ENCODE results near the gene NUDT4.

The NUDT4 gene

DNA sequence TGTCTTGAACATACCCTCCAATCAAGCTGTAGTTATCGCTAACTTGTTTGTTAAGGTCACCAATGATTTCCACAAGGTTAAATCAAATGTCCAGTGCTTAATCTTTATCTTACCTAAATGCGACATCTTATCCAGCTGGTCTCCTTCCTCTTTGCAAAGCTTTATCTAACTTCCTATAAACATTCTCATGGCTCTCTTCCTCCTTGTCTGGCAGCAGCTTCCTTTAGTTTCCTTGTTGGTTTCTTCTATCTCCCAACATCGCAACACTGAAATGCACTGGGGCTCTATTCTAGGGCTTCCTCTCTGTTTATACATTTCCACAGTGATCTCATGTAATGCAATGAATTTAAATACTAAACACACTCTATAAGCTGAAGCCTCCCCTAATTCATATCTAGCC is 35.3 kb downstream of the NUDT4 start:
- H3K27ac ChIP-seq (ENCODE audit: low read length) = no peak overlapping the region
- H3K9me3 ChIP-seq (ENCODE audit: control insufficient read depth, insufficient read depth, low read length) = no peaks in the 10 kb centered on the region
- H3K27me3 ChIP-seq (ENCODE audit: control insufficient read depth, insufficient read depth, low read length) = no peaks in the 10 kb centered on the region
- H3K4me3 ChIP-seq (ENCODE audit: low read length) = no peak overlapping the region
- no peaks in the 10 kb centered on the region for H3K4me1 ChIP-seq (ENCODE audit: control insufficient read depth, insufficient read depth, low read length)
- DNase-seq (ENCODE audit: low read depth, low spot score) = no peak
- WGBS (ENCODE audit: insufficient coverage, insufficient read length) = no CpG with 5 or more reads among the region's 3 CpGs
- peaks cover 2% of the 10 kb centered on the region; the same call in 1 of the 2 replicates for H3K36me3 ChIP-seq (ENCODE audit: control insufficient read depth, insufficient read depth, low read length)

DNA sequence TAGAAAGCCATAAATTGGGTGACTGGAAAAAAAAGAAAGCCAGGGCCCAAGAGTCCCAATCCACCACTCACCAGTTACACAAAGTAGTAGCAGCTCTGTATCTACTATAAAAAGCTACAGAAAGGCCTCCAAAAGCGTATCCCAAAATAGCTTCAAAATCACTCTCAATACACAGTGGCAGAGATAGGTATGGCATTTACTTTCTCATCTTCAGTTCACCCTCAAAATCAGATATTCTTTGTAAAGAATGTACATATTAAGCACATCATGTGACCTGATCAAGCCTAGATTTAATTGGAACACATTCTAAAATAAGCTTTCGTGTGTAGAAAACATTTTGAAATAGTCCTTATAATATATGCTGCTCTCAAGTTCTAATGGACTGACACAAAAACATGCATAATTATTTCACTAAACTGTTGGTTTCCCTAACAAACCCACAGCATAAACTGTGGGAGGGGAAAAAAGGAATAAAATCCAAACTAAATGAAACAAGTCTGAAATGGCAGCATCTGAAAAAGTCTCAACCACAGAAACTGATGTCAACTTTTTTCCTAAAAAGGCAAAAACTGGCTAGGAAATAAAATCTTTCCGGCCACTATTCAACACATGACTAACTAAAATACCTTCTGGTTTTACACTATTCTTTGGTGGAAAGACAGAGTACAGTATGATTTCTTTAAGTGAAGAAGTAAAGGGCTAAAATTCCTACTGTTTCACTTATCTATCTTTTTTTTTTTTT is 38.2 kb downstream of the NUDT4 start:
- Histone ChIP-seq H3K4me1 (ENCODE audit: control insufficient read depth, insufficient read depth, low read length) (no peaks in the 10 kb centered on the region), H3K4me3 (ENCODE audit: low read length) (no peak overlapping the region), H3K36me3 (ENCODE audit: control insufficient read depth, insufficient read depth, low read length) (no peaks in the 10 kb centered on the region), H3K9me3 (ENCODE audit: control insufficient read depth, insufficient read depth, low read length) (no peaks in the 10 kb centered on the region), H3K27me3 (ENCODE audit: control insufficient read depth, insufficient read depth, low read length) (no peaks in the 10 kb centered on the region), H3K27ac (ENCODE audit: low read length) (no peak overlapping the region)
- no peak for DNase-seq (ENCODE audit: low read depth, low spot score)
- no CpG with 5 or more reads among the region's 3 CpGs for WGBS (ENCODE audit: insufficient coverage, insufficient read length)

DNA sequence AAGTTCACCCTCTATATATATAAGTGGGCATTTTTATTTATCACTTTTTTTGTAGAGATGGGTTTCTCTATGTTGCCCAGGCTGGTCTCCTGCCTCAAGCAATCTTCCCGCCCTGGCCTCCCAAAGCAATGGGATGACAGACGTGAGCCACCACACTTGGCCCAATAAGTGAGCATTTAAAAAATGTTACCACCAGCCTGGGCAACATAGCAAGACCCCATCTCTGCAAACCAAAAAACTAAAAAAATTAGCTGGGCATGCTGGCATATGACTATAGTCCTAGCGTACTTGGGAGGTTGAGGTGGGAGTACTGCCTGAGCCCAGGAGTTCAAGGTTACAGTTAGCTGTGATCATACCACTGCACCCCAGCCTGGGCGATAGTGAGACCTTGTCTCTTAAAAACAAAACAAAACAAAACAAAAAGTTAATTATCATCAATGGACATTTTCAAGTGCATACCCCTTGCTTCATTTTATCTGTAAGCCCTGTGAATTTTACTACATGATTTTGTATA is 40.3 kb downstream of the NUDT4 start:
- no CpG with 5 or more reads among the region's 4 CpGs for WGBS (ENCODE audit: insufficient coverage, insufficient read length)
- no peaks in the 10 kb centered on the region for H3K36me3 ChIP-seq (ENCODE audit: control insufficient read depth, insufficient read depth, low read length)
- H3K9me3 ChIP-seq (ENCODE audit: control insufficient read depth, insufficient read depth, low read length) = no peaks in the 10 kb centered on the region
- no peak overlapping the region for H3K27ac ChIP-seq (ENCODE audit: low read length)
- no peaks in the 10 kb centered on the region for H3K27me3 ChIP-seq (ENCODE audit: control insufficient read depth, insufficient read depth, low read length)
- H3K4me3 ChIP-seq (ENCODE audit: low read length) = no peak overlapping the region
- no peak for DNase-seq (ENCODE audit: low read depth, low spot score)
- peaks cover 1% of the 10 kb centered on the region; the same call in 1 of the 2 replicates for H3K4me1 ChIP-seq (ENCODE audit: control insufficient read depth, insufficient read depth, low read length)

DNA sequence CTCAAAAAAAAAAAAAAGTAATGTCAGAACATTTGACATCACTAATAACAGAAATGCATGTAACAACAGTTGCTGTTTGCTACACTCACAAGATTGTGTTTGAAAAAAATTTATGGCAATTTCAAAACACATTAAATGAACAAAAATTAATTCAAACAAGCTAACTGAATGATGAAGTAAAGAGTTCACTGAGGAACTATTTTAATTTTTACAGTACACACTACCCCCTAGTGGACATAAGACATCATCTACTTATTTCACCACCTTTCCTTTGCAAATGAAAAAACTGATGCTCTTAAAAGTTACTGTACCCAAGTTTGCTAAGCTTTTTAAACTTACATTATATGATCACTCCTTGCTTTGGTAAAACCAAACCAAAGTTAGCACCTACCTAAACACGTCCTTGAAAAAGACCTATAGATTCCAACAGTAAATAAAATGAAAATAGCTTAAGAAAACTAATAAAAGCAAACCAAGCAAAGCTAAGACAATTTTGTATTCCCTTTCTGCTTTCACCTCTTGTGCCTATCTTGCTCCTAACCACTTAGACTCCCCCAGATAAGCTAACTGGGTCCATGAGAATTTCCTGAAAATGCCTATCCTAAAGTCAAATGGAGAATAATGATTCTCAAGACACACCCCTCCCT is 41.8 kb downstream of the NUDT4 start:
- Histone ChIP-seq H3K27me3 (ENCODE audit: control insufficient read depth, insufficient read depth, low read length) (no peaks in the 10 kb centered on the region), H3K36me3 (ENCODE audit: control insufficient read depth, insufficient read depth, low read length) (no peaks in the 10 kb centered on the region), H3K4me3 (ENCODE audit: low read length) (no peak overlapping the region), H3K9me3 (ENCODE audit: control insufficient read depth, insufficient read depth, low read length) (no peaks in the 10 kb centered on the region), H3K4me1 (ENCODE audit: control insufficient read depth, insufficient read depth, low read length) (peaks cover 1% of the 10 kb centered on the region; the same call in 1 of the 2 replicates), H3K27ac (ENCODE audit: low read length) (no peak overlapping the region)
- WGBS (ENCODE audit: insufficient coverage, insufficient read length) = no CpG with 5 or more reads among the region's 1 CpG
- DNase-seq (ENCODE audit: low read depth, low spot score) = no peak

- no peak overlapping the region for H3K4me3 ChIP-seq (ENCODE audit: low read length)
- no peak for DNase-seq (ENCODE audit: low read depth, low spot score)
- WGBS (ENCODE audit: insufficient coverage, insufficient read length) = no CpG with 5 or more reads among the region's 2 CpGs
- peaks cover 1% of the 10 kb centered on the region; the same call in 1 of the 2 replicates for H3K4me1 ChIP-seq (ENCODE audit: control insufficient read depth, insufficient read depth, low read length)
- no peaks in the 10 kb centered on the region for H3K27me3 ChIP-seq (ENCODE audit: control insufficient read depth, insufficient read depth, low read length)
- H3K9me3 ChIP-seq (ENCODE audit: control insufficient read depth, insufficient read depth, low read length) = no peaks in the 10 kb centered on the region
- H3K36me3 ChIP-seq (ENCODE audit: control insufficient read depth, insufficient read depth, low read length) = no peaks in the 10 kb centered on the region
- H3K27ac ChIP-seq (ENCODE audit: low read length) = no peak overlapping the region
These were observed 44.3 kb downstream of the NUDT4 start for GRCh38 chr12:93422050-93422449.

DNA sequence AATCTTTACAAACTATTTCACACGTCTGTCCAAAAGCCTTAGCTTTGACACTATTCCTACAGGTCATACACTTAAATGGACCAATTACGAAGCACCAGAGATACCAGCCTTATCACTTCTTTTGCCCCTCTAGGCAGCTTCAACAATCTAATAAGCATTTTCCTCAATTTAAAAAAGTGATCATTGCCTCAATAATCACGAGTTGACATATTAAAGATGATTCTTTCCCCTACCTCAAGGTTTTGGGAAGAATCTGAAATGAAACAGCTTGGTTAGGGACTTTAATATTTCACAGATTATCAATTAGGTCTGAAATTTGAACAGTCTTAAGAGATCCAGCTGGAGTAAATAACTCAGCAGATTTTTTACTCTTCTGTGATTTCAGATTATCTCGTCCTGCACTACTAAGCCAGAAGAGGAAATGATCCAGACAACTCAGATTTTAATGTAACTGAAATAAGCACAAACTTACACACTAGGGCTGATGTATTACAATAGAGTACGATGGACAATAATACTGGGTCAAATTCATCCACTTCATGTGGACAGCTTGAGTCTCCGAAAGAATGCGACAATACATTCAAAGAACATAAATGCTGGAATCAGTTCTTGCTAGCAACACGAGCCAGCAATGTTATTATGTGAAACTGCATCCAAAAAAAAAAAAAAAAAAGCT is 48.1 kb downstream of the NUDT4 start:
- Histone ChIP-seq H3K4me3 (ENCODE audit: low read length) (no peak overlapping the region), H3K27me3 (ENCODE audit: control insufficient read depth, insufficient read depth, low read length) (no peaks in the 10 kb centered on the region), H3K9me3 (ENCODE audit: control insufficient read depth, insufficient read depth, low read length) (no peaks in the 10 kb centered on the region), H3K36me3 (ENCODE audit: control insufficient read depth, insufficient read depth, low read length) (no peaks in the 10 kb centered on the region), H3K4me1 (ENCODE audit: control insufficient read depth, insufficient read depth, low read length) (peaks cover 1% of the 10 kb centered on the region; the same call in 1 of the 2 replicates), H3K27ac (ENCODE audit: low read length) (no peak overlapping the region)
- no CpG with 5 or more reads among the region's 8 CpGs for WGBS (ENCODE audit: insufficient coverage, insufficient read length)
- no peak for DNase-seq (ENCODE audit: low read depth, low spot score)

DNA sequence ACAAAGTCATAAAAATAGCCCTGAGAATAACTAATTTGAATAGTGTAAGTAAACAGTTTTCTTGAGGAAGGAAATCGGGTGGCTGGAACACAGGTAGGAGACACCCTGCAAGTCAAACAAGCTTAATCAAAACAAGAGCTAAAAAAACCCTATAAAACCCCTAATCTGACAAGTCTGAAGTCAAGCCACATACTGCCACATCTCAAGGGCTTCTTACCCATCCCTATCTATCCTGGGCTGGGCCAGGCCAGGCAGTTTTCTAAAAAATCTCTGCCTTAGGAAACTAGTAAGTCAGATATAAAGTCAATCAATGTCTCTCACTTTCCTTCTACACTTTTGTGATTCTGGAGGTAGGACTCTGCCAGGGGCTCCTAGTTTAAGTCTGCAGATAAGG is 48.7 kb downstream of the NUDT4 start:
- no peak overlapping the region for H3K27ac ChIP-seq (ENCODE audit: low read length)
- WGBS (ENCODE audit: insufficient coverage, insufficient read length) = no CpG with 5 or more reads among the region's 1 CpG
- H3K9me3 ChIP-seq (ENCODE audit: control insufficient read depth, insufficient read depth, low read length) = no peaks in the 10 kb centered on the region
- H3K36me3 ChIP-seq (ENCODE audit: control insufficient read depth, insufficient read depth, low read length) = no peaks in the 10 kb centered on the region
- DNase-seq (ENCODE audit: low read depth, low spot score) = no peak
- no peak overlapping the region for H3K4me3 ChIP-seq (ENCODE audit: low read length)
- H3K27me3 ChIP-seq (ENCODE audit: control insufficient read depth, insufficient read depth, low read length) = no peaks in the 10 kb centered on the region
- peaks cover 1% of the 10 kb centered on the region; the same call in 1 of the 2 replicates for H3K4me1 ChIP-seq (ENCODE audit: control insufficient read depth, insufficient read depth, low read length)

DNA sequence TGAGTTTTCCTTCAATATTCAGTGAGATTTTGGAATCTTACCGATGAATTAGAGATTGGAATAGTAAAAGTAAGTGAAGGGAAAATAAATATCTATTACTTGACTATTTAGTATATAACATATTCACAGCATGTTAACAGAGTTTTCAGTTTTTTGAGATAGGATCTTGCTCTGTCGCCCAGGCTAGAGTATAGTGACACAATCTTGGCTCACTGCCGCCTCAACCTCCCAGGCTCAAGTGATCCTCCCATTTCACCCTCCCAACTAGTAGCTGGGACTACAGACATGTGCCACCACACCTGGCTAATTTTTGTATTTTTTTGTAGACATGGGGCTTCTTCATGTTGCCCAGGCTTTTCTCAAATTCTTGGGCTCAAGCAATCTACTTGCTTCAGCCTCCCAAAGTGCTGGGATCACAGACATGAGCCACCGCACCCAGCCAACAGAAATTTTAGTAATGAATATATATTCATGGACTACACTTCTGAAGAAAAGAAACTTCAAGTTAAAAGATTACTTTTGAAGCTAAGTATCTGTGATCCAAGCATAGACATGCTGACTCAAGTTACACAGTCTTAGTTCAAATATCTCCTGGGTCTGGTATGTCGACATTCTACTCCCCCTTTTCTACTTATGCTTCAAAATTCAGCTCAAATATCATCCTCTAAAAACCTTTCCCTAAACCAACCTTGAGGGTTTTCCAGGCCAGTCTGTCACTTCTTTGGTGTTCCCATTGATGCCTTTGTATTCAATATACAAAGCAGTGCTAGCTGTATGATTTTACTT is 50.2 kb downstream of the NUDT4 start:
- no peak overlapping the region for H3K4me3 ChIP-seq (ENCODE audit: low read length)
- no peak for DNase-seq (ENCODE audit: low read depth, low spot score)
- H3K36me3 ChIP-seq (ENCODE audit: control insufficient read depth, insufficient read depth, low read length) = no peaks in the 10 kb centered on the region
- no peak overlapping the region for H3K27ac ChIP-seq (ENCODE audit: low read length)
- no peaks in the 10 kb centered on the region for H3K27me3 ChIP-seq (ENCODE audit: control insufficient read depth, insufficient read depth, low read length)
- WGBS (ENCODE audit: insufficient coverage, insufficient read length) = no CpG with 5 or more reads among the region's 5 CpGs
- peaks cover under 1% of the 10 kb centered on the region; the same call in 1 of the 2 replicates for H3K4me1 ChIP-seq (ENCODE audit: control insufficient read depth, insufficient read depth, low read length)
- H3K9me3 ChIP-seq (ENCODE audit: control insufficient read depth, insufficient read depth, low read length) = no peaks in the 10 kb centered on the region

DNA sequence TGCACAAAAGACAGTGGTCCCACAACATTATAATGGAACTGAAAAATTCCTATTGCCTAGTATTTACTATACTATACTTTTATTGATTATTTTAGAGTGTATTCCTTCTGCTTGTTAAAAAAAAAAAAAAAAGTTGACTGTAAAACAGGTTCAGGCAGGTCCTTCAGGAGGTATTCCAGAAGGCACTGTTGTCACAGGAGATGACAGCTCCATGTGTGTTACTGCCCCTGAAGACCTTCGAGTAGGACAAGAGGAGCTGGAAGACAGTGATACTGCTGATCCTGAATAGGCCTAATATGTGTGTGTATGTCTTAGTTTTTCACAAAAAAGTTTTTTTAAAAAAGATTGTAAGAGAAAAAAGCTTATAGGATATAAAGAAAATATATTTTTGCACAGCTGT is 51.7 kb downstream of the NUDT4 start:
- Histone ChIP-seq H3K27ac (ENCODE audit: low read length) (no peak overlapping the region), H3K27me3 (ENCODE audit: control insufficient read depth, insufficient read depth, low read length) (no peaks in the 10 kb centered on the region), H3K9me3 (ENCODE audit: control insufficient read depth, insufficient read depth, low read length) (no peaks in the 10 kb centered on the region), H3K36me3 (ENCODE audit: control insufficient read depth, insufficient read depth, low read length) (no peaks in the 10 kb centered on the region), H3K4me3 (ENCODE audit: low read length) (no peak overlapping the region), H3K4me1 (ENCODE audit: control insufficient read depth, insufficient read depth, low read length) (no peaks in the 10 kb centered on the region; the same call in 1 of the 2 replicates)
- WGBS (ENCODE audit: insufficient coverage, insufficient read length) = no CpG with 5 or more reads among the region's 1 CpG
- no peak for DNase-seq (ENCODE audit: low read depth, low spot score)

GRCh38 chr12:93429852-93430251 is 52.1 kb downstream of the NUDT4 start:
- DNase-seq (ENCODE audit: low read depth, low spot score) = no peak
- no peak overlapping the region for H3K27ac ChIP-seq (ENCODE audit: low read length)

More at GRCh38 chr12:93429852-93430251, 52.1 kb downstream of the NUDT4 start:
- Histone ChIP-seq H3K9me3 (ENCODE audit: control insufficient read depth, insufficient read depth, low read length) (no peaks in the 10 kb centered on the region), H3K4me3 (ENCODE audit: low read length) (no peak overlapping the region), H3K4me1 (ENCODE audit: control insufficient read depth, insufficient read depth, low read length) (no peaks in the 10 kb centered on the region; the same call in none of the 2 replicates), H3K36me3 (ENCODE audit: control insufficient read depth, insufficient read depth, low read length) (no peaks in the 10 kb centered on the region), H3K27me3 (ENCODE audit: control insufficient read depth, insufficient read depth, low read length) (no peaks in the 10 kb centered on the region)
- WGBS (ENCODE audit: insufficient coverage, insufficient read length) = no CpG with 5 or more reads among the region's 1 CpG
